Fibroblast of skin of scalp (primary cell): ENCODE data around the gene TAF15.
A peak's percentile ranks its signal among the peaks of the same experiment; 100 is the strongest.

Experiments used
- DNase-seq: peaks from one replicate; pipeline ENCODE4 v3.0.0-alpha.2; 2013

TAF15 gene

DNA sequence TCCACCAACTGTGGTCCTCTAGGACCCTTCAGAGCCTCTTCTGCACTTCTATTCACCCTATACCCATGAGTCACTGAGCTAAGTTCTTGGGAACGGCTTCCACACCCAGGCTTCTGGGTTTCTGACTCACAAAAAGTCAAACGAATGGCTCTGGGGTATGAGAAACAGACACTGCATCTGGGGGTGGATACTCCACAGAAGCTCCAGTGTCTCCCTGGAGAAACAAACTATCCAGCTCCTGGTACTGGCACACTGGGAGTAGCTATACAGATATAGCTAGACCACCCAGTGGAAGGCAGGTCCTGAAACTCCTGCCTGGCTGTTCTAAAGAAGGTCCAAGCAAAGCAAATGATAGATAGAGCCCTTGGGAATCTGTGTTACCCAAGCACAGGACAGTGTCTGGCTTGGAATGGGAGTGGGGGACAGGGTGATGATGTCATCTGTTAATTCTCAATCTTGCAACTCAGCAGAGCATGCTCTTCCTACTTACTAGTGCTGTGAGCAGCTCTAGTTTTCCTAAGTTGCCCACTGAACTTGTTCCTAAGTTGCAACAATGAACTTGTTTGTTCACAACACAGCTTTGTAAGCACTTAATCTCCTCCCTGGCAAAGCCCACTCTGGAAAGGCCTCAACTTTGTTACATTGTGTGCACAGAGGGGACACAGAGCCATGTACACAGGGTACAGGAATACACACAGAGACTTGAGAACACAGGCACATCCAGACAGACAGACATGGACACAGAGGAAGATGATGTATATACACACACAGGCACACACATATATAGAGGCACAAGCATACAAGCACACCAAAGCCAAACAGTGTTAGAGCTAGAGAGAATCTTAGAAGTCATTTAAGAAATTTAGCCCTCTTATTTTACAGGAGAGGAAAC is 20.6 kb upstream of the TAF15 start:
- peak; percentile 90 for DNase-seq

DNA sequence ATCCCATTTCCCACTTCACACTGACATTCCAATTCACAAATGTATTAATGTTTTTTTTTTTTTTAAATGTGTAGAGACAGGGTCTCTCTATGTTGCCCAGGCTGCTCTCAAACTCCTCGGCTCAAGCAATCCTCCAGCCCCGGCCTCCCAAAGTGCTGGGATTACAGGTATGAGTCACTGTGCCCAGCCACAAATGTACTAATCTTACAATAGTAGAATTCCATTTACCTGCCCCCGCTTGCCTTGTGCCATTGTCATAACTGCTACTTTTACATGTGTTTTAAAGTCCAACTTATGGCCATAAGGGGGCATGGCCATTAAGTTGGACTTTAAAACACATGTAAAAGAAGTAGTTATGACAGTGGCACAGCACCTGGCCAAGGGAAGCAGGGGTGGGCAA is 18.4 kb upstream of the TAF15 start:
- DNase-seq, result no peak

DNA sequence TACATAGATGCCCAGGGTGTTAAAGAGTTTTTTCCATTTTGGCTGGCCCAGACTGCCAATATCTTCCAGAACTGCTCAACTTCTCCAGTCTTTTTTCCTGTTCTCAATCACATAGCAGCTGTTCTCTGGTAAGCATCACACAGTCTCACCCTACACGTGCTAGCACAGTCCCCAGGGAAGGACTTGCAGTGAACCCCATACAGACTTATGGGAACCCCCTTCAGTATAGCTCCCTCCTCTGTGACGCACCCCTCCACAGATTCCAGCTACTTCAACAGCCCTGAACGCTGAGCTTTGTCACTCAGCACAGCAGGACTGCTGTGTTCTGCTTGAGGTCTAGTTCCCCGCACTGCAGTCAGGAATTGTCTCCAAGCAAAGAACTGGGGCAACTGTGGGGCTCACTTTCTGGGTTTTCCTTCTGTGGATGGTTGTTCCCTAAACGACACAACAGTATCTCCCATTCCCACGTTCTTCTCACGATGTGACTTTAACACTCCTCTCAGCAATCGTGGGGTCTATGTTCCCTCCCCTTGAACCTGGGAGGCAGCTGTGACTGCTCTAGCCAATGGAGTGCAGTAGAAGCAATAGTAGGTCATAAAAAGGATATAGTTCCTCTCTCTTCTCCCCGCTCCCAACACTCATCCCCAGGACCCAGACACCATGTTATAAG is 17.5 kb upstream of the TAF15 start:
- DNase-seq, result no peak

DNA sequence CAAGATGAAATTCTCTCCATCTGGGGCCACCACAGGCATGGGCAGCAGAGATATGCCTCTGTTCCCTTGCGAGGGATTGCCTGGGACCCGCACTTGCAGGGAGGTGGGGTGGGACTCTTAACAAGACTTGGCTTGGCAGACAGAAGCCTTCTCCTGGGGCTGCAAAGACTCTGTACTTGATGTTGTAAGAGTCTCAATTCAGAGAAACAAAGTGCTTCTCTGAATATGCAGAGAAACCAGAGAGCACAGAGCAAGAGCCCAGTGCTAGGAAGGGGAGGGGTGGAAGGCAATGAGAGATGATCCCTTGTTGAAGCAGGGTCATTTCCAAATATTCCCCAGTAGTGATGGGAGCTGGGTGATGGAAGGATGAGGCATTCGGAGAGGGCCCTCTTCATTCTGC is 16.0 kb upstream of the TAF15 start:
- DNase-seq, result no peak

DNA sequence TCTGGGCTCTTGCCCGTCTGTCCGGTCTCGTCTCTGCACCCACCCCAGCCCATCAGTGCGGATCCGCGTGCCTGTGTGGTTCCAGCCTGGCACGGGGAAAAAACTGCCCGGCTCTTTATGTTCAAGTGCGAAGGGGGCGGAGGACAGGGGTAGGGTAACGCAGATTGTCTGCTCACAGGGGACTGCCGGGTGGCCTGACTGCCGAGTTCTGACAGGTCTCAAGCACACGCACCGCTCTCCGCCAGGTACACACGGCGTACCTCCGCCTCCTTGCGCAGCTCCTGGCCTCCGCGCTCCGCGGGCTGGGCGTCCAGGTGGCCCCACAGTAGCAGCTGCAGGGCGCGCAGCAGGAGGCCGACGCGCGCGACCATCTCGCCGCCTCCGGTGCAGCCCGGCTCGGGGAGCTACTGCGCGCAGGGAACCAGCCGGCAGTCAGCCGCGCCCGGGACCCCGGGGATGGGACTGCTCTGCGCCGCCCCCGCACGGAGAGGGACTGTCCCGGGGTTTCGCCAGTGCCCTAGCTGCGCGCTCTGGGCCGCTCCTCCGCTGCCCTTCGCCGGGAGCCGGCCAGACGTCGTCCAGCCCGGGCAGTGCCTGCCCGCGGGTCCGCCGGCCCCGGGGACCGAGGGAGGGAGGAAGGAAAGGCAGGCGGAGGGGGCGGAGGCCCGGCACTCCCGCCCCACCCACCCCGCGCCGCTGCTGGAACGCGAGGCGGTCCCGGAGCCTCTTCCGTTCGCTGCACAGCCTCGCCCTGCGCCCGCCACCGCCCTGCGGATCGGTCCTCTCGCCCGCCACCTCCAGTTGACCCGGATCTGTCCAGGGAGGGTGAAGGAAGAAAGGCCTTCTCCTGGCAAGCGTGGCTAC is 14.0 kb upstream of the TAF15 start, which contains the start of gene MMP28:
Gene MMP28, minus strand, starts transcription at position 635 of the 864 bp plus-strand sequence. Its CDS starts 264 bp downstream, at position 371.
- no peak for DNase-seq

DNA sequence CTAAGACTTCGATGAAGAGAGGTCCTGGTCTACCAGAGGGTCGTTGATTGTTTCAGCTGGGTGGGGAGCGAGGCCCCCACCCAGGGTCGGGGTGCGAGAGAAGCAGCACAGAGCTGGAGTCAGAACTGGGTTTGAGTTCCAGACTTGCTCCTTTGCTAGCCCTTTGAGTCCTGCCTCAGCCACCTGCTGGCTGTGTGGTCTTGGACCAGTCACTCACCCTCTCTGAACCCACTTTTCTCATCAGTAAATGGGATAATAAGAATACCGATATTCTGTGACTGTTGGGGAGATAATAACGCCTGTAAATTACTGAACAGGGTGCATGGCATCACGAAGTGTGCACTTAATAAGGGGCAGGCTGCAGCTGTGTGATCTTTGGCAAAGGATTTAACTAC is 13.4 kb upstream of the TAF15 start:
- DNase-seq, result no peak

DNA sequence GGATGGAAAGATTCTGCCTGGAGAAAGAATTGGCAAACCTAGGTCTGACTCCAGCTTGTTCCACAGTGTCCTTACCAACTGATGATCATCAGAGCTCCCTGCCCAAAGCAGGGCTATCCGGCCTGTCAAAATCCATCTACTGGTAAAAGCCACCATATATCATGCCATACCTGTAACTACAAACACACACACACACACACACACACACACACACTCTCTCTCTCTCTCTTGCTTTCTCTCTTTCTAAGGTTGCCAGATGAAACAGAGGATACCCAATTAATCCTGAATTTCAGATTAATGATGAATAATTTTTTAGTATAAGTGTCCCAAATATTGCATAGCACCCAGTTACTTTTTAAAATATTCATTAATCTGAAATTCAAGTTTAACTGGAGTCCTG is 12.3 kb upstream of the TAF15 start:
- DNase-seq, result no peak

DNA sequence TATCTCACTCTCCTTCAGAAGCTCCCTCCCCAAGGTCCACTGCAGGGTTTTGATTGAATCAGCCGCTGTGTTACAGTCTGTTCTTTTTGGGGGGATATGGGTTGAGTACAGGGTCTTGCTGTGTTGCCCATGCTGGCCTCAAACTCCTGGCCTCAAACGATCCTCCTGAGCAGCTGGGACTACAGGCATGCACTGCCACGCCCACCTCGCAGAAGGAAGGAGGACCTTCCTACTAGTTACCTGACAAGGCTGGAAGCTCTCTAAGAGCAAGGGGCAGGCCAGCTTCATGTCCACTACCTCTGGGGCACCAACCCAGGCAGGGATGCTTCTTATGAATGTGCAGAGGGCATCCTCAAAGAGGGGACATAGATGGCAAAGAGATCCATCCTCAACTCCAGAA is 11.9 kb upstream of the TAF15 start:
- no peak for DNase-seq

DNA sequence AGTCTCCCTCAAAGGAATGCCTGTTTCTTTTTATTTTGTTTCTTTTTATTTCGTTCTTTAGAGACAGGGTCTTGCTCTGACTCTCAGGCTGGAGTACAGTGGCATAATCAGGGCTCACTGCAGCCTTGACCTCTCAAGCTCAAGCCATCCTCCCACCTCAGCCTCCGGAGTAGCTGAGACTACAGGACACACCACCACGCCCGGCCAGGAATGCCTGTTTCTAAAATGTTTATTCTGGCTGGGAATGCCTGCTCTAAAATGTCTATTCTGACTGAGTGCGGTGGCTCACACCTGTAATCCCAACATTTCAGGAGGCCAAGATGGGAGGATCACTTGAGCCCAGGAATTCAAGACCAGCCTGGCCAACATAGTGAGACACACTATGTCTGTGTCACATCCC is 11.4 kb upstream of the TAF15 start:
- no peak for DNase-seq

DNA sequence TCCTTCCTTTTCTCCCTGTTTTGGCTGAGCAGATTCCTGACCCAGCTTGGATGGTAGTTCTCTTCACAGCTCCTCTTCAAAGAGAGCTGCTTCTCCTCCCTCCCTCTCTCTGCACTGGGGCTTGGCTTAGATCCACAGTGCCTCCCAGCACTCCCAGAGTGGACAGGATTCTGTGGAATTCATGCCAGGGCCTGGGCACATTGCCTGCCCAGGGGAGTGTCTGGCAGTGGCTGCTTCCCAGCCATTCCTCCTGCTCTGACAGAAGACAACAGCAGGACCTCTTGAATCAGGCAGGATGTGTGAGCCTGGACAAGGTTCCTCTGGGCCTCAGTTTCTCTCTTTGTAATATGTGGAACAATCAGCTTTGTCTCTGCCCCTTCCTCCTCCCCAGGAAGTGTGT is 9.3 kb upstream of the TAF15 start:
- peak; percentile 82 for DNase-seq

DNA sequence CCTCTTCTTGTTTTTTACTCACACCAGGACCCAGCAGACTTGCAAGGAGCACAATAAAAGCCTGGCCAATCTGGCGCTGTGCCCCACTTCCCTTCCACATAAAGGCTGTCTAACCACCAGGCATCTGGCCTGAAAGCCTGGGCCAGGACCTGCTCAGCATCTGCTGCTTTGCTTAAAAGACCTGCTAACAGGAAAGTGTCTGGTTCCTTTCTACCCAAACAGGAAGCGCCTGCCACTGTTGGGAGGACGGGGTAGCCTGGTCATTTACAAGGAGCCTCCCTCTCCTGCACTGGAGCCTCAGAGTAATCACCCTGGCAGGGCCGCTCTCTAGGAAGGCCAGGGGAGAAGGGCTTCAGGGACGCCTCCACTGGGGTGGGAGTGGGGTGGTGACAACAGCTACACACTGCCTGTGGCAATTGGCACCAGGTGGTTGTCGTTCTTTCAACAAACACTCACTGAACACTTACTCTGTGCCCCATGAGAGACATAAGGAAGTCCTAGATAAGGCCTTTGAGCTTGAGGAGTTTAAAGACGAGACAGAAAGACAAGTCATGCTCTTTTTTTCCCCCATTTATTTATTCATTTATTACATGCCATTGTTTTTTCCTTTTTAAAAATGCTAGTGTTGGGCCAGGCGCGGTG is 7.6 kb upstream of the TAF15 start:
- no peak for DNase-seq

DNA sequence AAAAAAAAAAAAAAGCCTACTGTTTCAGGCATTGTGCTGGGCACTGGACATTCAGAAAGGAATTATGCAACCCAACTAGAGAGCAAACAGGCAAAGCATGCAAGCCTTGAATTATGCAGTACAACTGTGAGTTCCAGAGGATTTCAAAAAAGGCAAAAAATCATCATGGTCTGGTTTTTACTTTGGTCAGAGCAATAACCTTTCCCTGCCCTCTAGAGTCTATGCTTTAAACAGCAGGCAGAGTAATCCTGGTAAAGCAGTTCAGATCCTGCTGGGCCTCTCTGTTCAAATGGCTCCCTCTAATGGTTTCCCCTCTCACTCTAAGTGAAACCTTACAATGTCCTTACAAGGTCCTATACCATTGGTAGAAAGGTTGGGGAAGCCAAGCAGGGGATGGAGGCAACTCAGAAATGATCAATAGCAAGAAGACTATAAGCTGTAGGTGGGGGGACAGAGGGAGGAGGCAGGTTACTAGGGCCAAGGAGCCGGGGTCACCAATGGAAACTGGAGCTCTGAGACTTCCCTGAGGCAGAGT is 4.6 kb upstream of the TAF15 start:
- peak; percentile 91 for DNase-seq

DNA sequence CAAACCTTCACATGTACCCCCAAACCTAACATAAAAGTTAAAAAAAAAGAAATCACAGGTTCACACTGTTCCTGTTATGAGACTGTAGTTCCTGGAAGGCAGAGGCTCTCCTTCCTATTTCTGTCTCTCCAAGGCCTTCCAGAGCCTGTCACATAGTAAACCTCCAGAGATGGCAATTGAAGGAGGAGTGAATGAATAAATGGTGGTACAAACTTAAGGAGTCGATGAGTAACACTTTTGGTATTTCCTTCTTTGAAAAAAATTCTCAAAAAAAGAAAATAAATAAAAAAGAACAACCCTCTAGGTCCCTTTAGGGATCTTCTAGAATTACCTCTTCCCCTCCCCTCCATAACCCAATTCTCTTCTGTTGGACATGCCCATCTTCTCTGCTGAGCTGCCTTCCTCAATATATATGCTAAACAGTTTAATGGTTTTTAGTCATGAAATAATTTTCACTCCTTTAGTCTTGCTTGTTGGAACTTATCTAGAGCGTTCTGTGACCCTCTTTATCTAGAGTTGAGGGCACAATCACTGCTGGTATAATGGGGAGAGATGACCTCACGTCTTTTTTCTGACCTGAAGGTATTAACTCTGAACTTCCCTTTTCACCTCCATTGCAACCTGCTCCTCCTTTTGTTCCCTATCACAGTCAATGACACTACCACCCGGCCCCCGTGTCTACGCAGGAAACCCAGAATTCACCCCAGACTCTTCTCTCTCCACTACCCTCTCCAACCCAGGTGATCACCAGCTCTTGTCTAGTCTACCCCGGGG is 1.7 kb upstream of the TAF15 start:
- DNase-seq, result peak; percentile 81

DNA sequence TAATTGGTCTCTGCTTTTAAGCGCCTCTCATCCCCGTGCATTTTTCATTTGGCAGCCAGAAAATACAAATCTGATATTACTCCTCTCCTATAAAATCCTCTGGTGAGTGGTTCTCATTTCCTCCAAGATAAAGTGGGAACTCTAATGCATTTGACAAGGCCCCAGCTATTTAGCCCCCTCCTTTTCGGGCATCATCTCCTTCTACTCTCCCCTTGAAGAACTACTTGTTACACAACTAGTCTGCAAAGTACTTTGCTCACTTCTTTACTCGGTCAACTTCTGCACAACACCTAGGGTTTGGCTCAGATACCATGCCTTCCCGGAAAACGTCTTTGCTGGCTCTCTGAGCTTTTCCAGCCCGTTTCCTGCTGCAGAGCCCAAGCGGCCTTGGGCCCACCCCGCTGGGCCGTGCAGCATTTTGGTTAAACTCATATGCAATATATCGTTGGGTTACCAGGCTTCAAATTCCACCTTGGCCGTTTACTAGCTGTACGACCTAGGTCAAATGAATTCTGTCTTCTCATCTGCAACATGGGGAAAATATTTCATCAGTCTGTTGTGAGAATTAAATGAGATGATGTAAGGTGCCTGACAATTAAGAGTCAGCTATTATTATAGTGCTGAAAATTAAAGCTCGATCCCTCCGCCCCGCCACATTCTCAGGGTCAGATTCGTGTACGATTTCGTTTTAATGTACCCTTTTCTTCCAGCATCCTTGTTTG is 883 bp upstream of the TAF15 start:
- no peak for DNase-seq

DNA sequence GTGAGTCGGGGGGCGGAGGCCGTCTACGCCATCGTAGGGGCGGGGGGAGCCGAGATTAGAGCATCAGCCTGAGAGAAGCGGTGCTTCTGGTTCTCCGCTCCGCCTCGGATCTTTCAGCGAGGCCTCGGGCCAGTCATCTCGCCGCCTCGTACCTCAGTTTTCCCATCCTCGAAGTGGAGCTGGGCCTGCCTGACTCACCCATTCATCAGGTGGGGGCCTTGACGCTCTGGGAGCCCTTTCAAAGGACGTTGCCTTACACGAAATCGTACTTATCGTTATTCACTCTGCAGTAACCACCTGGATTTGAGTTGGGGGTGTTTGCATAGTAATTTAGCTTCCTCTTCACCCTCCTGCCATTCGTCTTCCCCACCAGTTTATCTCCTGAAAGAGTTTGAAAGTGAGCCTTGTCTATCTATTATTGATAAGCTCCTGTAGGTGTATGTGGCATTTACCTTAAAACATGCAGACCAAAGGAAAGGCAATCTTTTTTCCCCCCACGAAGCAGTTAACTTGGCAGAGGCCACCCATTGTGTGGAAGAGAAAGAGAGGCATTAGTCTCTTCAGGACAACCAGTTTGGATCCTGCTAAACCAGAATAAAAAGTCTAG is 674 bp downstream of the TAF15 start:
- no peak for DNase-seq

DNA sequence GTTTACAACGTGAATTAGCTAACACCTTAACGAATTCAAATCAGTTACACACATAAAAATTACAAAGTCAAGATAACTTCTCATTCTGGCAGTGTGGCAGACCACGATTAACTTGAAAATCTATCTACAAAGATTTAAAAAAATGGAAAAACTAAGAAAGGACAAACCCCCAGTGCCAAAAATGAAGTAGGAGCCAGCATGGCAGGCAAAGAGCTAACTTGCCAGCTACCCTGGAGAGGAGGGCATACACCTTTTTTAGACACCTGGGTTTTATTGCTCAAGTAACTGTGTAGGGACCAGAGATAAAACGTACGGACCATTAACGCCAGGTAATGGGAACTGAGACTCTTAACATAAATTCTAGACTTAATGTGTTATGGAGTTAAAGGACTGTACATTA is 2.5 kb downstream of the TAF15 start:
- DNase-seq, result no peak

DNA sequence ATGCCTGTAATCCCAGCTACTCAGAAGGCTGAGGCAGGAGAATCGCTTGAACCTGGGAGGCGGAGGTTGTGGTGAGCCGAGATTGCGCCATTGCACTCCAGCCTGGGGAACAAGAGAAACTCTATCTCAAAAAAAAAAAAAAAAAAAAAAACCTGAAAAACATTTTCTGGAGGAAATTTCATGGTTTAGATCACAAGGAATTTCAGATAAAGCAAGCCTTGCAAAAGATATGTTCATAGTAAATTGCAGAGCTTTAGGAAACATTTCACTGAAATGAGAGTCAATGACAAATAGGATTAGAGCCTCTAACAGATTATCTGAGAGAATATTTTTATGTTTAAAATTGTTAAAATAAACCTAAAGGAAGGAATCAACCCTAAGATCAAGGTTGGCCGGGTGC is 3.2 kb downstream of the TAF15 start:
- DNase-seq, result no peak

DNA sequence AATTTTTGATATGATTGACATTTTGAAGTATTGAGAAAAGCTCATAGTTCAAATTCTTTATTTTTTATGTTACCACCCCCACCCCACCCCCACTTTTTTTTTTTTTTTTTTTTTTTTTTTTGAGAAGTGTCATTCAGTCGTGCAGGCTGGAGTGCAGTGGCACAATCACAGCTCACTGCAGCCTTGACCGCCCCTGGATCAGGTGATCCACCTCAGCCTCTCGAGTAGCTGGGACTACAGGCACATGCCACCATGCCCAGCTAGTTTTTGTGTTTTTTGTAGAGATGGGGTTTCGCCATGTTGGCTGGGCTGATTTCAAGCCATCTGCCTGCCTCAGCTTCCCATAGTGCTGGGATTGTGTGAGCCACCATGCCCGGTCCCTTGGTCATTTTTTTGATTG is 7.4 kb downstream of the TAF15 start:
- DNase-seq, result no peak

DNA sequence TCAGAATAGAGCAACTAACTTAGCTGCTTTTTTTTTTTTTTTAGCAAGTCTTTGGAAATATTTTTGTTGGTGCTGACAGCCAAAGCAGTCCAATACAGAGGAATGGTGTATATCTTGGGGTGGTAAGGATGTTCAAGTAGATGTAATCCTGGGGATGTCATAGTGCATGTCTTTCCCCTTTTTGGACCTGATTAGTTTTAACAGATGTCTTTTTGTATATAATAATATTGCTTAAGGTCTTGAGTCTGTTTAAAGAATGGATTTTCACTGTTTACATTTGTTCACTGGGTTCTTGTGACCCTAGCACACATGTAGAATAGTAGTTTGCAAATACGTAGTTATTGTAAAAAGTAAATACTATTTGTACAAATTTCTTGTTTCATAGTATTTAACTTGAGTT is 7.9 kb downstream of the TAF15 start:
- DNase-seq, result no peak

DNA sequence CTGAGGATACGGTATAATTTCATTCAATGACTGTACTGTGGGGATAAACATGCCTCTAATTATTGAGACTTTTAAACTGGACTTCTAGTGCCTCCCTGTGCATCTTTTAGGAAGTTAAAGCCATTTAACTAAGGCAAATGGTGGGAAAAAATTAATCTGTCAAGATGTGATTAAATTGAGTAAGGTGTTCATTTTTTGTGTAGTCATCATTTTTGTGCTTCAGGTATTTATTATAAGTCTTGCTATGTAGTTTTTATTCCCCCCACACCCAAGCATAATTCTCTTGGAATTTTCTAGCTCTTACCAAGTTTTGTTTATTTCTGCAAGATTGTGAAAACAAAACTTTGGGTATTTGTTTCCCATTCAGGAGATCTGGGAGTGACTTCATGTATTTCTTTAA is 10.2 kb downstream of the TAF15 start:
- no peak for DNase-seq
